ENCODE data around the gene EIF3K. TPM values are rescaled to one million over a fixed set of nuclear protein-coding genes. Genes with fewer than 3 reads are reported as not detected.

Gene EIF3K
- total RNA-seq, 1 experiment from 2014 or later, result 358 TPM

DNA sequence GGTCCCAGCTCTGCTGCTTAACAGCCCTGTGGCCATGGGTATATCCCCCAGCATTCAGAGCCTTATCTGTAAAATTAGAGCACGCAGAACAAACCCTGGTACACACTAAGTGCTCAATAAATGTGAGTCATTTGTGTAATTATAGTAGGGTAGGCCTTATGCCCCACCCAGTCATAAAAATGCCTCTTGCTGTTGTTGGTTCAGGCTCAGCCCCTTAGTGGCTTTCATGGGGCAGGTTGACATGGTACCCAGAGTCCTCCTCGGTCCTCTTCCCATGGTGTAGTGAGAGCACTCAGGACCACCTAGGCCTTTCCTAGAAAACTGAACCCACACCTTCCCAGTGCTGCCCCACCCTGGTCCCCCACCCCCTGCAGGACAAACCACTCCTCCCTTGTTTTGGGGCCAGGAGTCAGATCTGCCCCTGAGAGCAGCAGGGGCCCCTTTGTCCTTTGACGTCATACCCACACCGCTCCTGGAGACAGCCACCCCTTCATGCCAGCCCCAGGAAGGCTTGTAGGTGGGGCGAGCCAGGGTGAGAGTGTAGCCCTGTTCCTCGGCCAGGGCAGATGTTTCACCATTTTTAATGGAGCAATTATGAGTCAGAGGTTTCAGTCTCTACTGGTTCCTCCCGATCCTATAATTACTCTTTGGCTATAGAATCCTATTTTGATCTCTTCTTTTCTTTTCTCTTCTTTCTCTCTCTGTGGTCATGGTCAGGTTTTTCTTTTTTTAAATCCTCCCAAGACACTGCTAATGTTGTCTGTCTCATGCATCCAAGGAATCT, 65.3 kb downstream of the EIF3K start:
- DNase-seq (ENCODE audit: low spot score), result peak; percentile 98

DNA sequence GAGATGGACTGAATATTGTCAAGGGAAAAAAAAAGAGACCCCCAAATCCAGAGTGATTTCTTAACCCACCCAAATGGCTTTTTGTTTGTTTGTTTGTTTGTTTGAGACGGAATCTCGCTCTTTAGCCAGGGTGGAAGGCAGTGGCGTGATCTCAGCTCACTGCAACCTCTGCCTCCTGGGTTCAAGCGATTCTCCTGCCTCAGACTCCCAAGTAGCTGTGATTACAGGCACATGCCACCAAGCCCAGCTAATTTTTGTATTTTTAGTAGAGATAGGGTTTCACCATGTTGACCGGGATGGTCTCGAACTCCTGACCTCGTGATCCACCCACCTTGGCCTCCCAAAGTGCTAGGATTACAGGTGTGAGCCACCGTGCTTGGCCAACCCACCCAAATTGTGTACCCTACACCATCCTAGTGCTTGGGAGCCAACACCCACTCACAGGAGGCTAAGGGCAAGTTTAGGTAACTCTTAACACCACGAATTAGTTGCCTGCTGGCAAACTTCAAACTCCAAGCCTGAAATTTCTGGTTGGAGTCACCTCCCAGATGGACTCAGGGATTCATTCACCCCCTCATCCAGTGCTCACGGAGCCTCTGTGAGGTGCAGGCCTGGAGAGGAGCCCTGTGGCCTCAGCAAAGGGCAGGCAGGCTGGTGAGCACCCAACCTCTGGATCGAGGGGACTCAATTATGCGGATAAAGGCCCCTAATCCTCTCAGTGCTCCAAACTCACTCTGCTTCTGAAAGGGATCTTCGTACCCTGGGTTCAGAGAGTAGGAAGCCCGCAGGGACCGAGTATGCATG, 66.1 kb downstream of the EIF3K start:
- no peak for DNase-seq (ENCODE audit: low spot score)

DNA sequence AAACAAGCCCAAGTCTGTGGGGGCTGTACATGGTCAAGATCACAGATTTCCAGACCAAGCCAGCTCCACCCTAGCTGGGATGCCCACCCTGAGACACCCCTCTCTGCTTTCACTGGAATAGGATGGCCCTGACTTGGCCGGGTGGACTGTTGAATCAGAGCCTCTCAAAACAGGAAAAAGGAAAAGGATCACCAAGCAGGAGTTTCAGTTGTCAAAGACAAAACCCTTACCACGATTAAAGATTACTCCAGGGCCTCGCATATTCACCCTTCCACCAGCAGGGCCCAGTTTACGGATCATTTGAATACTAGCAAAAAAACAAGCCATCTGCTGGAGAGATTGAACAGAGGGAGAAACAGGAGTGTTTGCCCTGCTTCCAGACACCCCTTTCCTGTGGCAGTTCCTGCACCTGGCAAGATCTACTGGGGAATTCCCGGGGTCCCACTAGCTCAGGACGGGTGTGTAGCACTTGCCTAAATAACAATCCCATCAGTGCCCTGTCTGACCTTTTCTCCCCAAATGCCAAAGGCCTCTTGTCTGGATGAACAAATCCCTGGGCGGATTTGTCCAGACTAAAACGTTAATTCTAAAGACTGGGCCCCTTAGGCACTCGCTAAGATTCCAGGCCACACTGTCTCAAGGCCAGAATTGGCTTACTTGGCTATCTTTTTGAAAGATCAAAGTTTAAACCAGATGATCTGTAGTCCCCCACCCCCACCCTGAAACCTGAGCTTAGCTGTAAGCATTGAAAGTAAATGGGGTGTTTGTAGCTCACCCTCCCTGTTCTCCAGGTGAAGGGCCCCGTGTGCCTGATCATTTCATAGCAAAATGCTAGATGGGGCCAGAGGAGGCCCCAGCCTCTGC, 66.9 kb downstream of the EIF3K start:
- no peak for DNase-seq (ENCODE audit: low spot score)

DNA sequence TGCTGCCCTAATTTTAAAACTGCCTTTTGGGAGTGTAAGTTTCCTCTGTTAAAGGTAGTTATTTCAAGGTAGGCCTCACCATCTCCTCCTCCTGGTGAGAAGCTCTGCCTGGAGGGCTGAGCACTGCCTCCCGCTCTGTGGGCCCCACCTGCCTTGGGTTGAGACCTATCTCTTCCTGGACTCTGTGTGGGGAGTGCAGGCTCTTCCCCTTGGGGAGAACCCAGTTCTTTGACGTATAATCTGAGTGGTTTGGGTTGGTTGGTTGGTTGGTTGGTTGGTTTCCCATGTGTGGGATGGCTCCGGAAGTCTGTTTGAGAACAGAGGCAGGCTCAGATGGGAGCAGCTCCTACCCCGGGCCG, 67.5 kb downstream of the EIF3K start:
- DNase-seq (ENCODE audit: low spot score), result no peak

Other genes starting within 250 kb of the EIF3K start
- gene PSMD8, start 244.6 kb upstream of the EIF3K start, total RNA-seq (2014; rRNA removed; shearing (Covaris generic)), result 447 and 579 TPM in 2 replicates
- gene GGN, start 231.2 kb upstream of the EIF3K start, total RNA-seq (2014; rRNA removed; shearing (Covaris generic)), result 0.19 and 2.3 TPM in 2 replicates
- 2.4 and 2.8 TPM in 2 replicates for gene SPRED3, start 230.5 kb upstream of the EIF3K start, total RNA-seq (2014; rRNA removed; shearing (Covaris generic))
- gene FAM98C, start 216.1 kb upstream of the EIF3K start, total RNA-seq (2014; rRNA removed; shearing (Covaris generic)), result 10.6 and 16.6 TPM in 2 replicates
- not detected in 2 replicates for gene RASGRP4, start 193.0 kb upstream of the EIF3K start, total RNA-seq (2014; rRNA removed; shearing (Covaris generic))
- gene RYR1, start 185.5 kb upstream of the EIF3K start, total RNA-seq (2014; rRNA removed; shearing (Covaris generic)), result 0.07 TPM in 1 of 2 replicates, not detected in the other
- gene MAP4K1, start 1.2 kb upstream of the EIF3K start, total RNA-seq (2014; rRNA removed; shearing (Covaris generic)), result 0.72 and 1.4 TPM in 2 replicates
- 493 and 604 TPM in 2 replicates for gene ACTN4, start 28.5 kb downstream of the EIF3K start, total RNA-seq (2014; rRNA removed; shearing (Covaris generic))
- not detected in 2 replicates for gene CAPN12, start 125.3 kb downstream of the EIF3K start, total RNA-seq (2014; rRNA removed; shearing (Covaris generic))
- not detected in 2 replicates for gene LGALS7, start 154.3 kb downstream of the EIF3K start, total RNA-seq (2014; rRNA removed; shearing (Covaris generic))
- gene LGALS7B, start 170.0 kb downstream of the EIF3K start, total RNA-seq (2014; rRNA removed; shearing (Covaris generic)), result not detected in 2 replicates
- not detected in 2 replicates for gene LGALS4, start 193.8 kb downstream of the EIF3K start, total RNA-seq (2014; rRNA removed; shearing (Covaris generic))
- 37.1 and 39.7 TPM in 2 replicates for gene ECH1, start 212.6 kb downstream of the EIF3K start, total RNA-seq (2014; rRNA removed; shearing (Covaris generic))
- gene HNRNPL, start 230.8 kb downstream of the EIF3K start, total RNA-seq (2014; rRNA removed; shearing (Covaris generic)), result 296 and 354 TPM in 2 replicates

All from A172 (cell line).